HepG2 (cell line): ENCODE data around the gene RHOG. TPM values are rescaled to one million over a fixed set of nuclear protein-coding genes. Genes with fewer than 3 reads are reported as not detected.

Source experiments
- EEA1 ChIP-seq: sonication (generic); formaldehyde crosslinking; IDR thresholded peaks from 2 replicates; pipeline ENCODE4 v1.5.1; 2020; ENCODE audit warnings: mild to moderate bottlenecking, missing genetic modification reagents, borderline replicate concordance
- GFI1 ChIP-seq: sonication (generic); formaldehyde crosslinking; IDR thresholded peaks from 2 replicates; pipeline ENCODE4 v1.5.0; 2020; ENCODE audit warnings: missing genetic modification reagents, mild to moderate bottlenecking, borderline replicate concordance
- HNRNPL ChIP-seq: fragments of 200-400 bp; formaldehyde crosslinking; IDR thresholded peaks from 2 replicates; pipeline ENCODE4 v1.6.1; 2017; ENCODE audit warnings: mild to moderate bottlenecking, low read depth, low read length
- HOXA3 ChIP-seq: sonication (generic); formaldehyde crosslinking; IDR thresholded peaks from 2 replicates; pipeline ENCODE4 v1.5.0; 2020; ENCODE audit warnings: missing genetic modification reagents
- IKZF4 ChIP-seq: sonication (generic); formaldehyde crosslinking; IDR thresholded peaks from 2 replicates; pipeline ENCODE4 v1.5.1; 2020; ENCODE audit warnings: borderline replicate concordance, mild to moderate bottlenecking, low read depth, missing genetic modification reagents; ENCODE audit errors: not compliant biosample characterization
- MAFF ChIP-seq: IDR thresholded peaks from 2 replicates; pipeline ENCODE4 v1.6.1; 2011; ENCODE audit warnings: low read depth, low read length, improper control_type of control experiment
- MED1 ChIP-seq: sonication (generic); formaldehyde crosslinking; IDR thresholded peaks from 2 replicates; pipeline ENCODE4 v1.4.0; 2020; ENCODE audit warnings: missing genetic modification reagents
- MEIS2 ChIP-seq: sonication (generic); formaldehyde crosslinking; IDR thresholded peaks from 2 replicates; pipeline ENCODE4 v1.9.0; 2021; ENCODE audit warnings: mild to moderate bottlenecking, missing genetic modification reagents
- NCOA2 ChIP-seq: sonication (generic); formaldehyde crosslinking; IDR thresholded peaks from 2 replicates; pipeline ENCODE4 v1.8.0; 2022; ENCODE audit warnings: inconsistent platforms
- NFAT5 ChIP-seq: sonication (generic); formaldehyde crosslinking; IDR thresholded peaks from 2 replicates; pipeline ENCODE4 v1.4.0; 2020; ENCODE audit warnings: missing genetic modification reagents
- POGZ ChIP-seq: sonication (generic); formaldehyde crosslinking; IDR thresholded peaks from 2 replicates; pipeline ENCODE4 v1.4.0; 2020; ENCODE audit warnings: mild to moderate bottlenecking, missing genetic modification reagents
- PREB ChIP-seq: sonication (generic); formaldehyde crosslinking; IDR thresholded peaks from 2 replicates; pipeline ENCODE4 v1.4.0; 2020; ENCODE audit warnings: missing genetic modification reagents
- RFXAP ChIP-seq: sonication (generic); formaldehyde crosslinking; IDR thresholded peaks from 2 replicates; pipeline ENCODE4 v1.4.0; 2020; ENCODE audit warnings: missing genetic modification reagents, borderline replicate concordance
- SAFB2 ChIP-seq: sonication (generic); formaldehyde crosslinking; IDR thresholded peaks from 2 replicates; pipeline ENCODE4 v1.5.1; 2020; ENCODE audit warnings: missing genetic modification reagents, low read depth, mild to moderate bottlenecking, borderline replicate concordance
- SOX5 ChIP-seq: IDR thresholded peaks from 2 replicates; pipeline ENCODE4 v1.6.1; 2016; ENCODE audit warnings: borderline replicate concordance
- TP53 ChIP-seq: sonication (generic); formaldehyde crosslinking; conservative IDR thresholded peaks from 2 replicates; pipeline ENCODE4 v1.4.0; 2020; ENCODE audit warnings: missing genetic modification reagents
- ZFY ChIP-seq: sonication (generic); formaldehyde crosslinking; IDR thresholded peaks from 2 replicates; pipeline ENCODE4 v1.4.0; 2020; ENCODE audit warnings: missing genetic modification reagents
- ZMYM4 ChIP-seq: sonication (generic); formaldehyde crosslinking; IDR thresholded peaks from 2 replicates; pipeline ENCODE4 v1.8.1; 2023; ENCODE audit warnings: mild to moderate bottlenecking, missing genetic modification reagents
- ZNF124 ChIP-seq: sonication (generic); formaldehyde crosslinking; IDR thresholded peaks from 2 replicates; pipeline ENCODE4 v1.4.0; 2020; ENCODE audit warnings: missing genetic modification reagents
- ZNF180 ChIP-seq: sonication (generic); formaldehyde crosslinking; IDR thresholded peaks from 2 replicates; pipeline ENCODE4 v1.4.0; 2020; ENCODE audit warnings: low read depth, missing genetic modification reagents, borderline replicate concordance
- ZNF678 ChIP-seq: sonication (generic); formaldehyde crosslinking; IDR thresholded peaks from 2 replicates; pipeline ENCODE4 v1.4.0; 2020; ENCODE audit warnings: mild to moderate bottlenecking, missing genetic modification reagents
- ZNF800 ChIP-seq: sonication (generic); formaldehyde crosslinking; IDR thresholded peaks from 2 replicates; pipeline ENCODE4 v1.4.0; 2020; ENCODE audit warnings: missing genetic modification reagents
- polyA plus RNA-seq, 8 experiments: library from polyadenylated mRNA; depleted of rRNA in 3 of 8; stranded (reverse) in 7 of 8; unstranded in 1 of 8; fragments of >200 nt; fragmentation: Illumina TruSeq in 4 of 8; extraction: Trizol in 4 of 8; gene quantifications; 2 replicates each; pipeline versions ENCODE4 v1.2.1 to v1.2.3, GENCODE V29; 2011 to 2016; ENCODE audit warnings: low read depth in 4 of 8, missing spikeins in 1 of 8, mixed read lengths in 1 of 8; ENCODE audit not compliant: insufficient read depth in 1 of 8
- total RNA-seq, 5 experiments: library from RNA; depleted of rRNA; stranded (reverse); fragments of >200 nt; fragmentation: Illumina TruSeq; extraction: Trizol; gene quantifications; 2 replicates each; pipeline ENCODE4 v1.2.3, GENCODE V29; 2016; ENCODE audit warnings: low read depth in 1 of 5

Gene RHOG
- total and polyA plus RNA-seq, 2 of the 13 experiments (the other 11 are each of a cell fraction or from before 2014, with no cell fraction given) = 7.7 to 23.4 TPM

- TF ChIP-seq ZNF678 (CRISPR knock-in tag) (no peak), EEA1 (CRISPR knock-in tag) (no peak), GFI1 (no peak), ZNF180 (CRISPR knock-in tag) (0 out of 2 replicates have a peak, but pooled peaks have one; percentile 47), NFAT5 (peak; percentile 80; the same call in 1 of the 2 replicates), IKZF4 (CRISPR knock-in tag) (peak; percentile 21), POGZ (peak; percentile 85; the same call in 1 of the 2 replicates), PREB (CRISPR knock-in tag) (no peak), RFXAP (CRISPR knock-in tag) (peak; percentile 62; the same call in 1 of the 2 replicates), SOX5 (CRISPR knock-in tag) (peak; percentile 50; the same call in 1 of the 2 replicates), ZNF124 (CRISPR knock-in tag) (0 out of 2 replicates have a peak, but pooled peaks have one; percentile 44), HOXA3 (CRISPR knock-in tag) (peak; percentile 85), SAFB2 (CRISPR knock-in tag) (no peak), ZFY (CRISPR knock-in tag) (peak; percentile 71), MED1 (CRISPR knock-in tag) (peak; percentile 48), ZMYM4 (peak; percentile 91), ZNF800 (CRISPR knock-in tag) (no peak), TP53 (CRISPR knock-in tag) (peak; percentile 87; the same call in 1 of the 2 replicates), MEIS2 (peak; percentile 65), MAFF (no peak), HNRNPL (peak; percentile 93), NCOA2 (CRISPR knock-in tag) (no peak)
Observed at GRCh38 chr11:3854977-3855807, 14.4 kb upstream of the RHOG start, which contains the start of gene STIM1 (continued).
